GM12873 (cell line): ENCODE data around the gene ZNF516.

Source experiments
- CTCF ChIP-seq: IDR thresholded peaks from 2 replicates; pipeline ENCODE4 v1.5.1; 2012; ENCODE audit warnings: low read depth, mild to moderate bottlenecking, moderate library complexity, low read length, control low read depth; ENCODE audit not compliant: insufficient read depth; ENCODE audit errors: missing control alignments

ZNF516 gene

GRCh38 chr18:76398896-76399612 lies 96.0 kb downstream of the ZNF516 start:
- peak; percentile 99 for TF ChIP-seq CTCF

DNA sequence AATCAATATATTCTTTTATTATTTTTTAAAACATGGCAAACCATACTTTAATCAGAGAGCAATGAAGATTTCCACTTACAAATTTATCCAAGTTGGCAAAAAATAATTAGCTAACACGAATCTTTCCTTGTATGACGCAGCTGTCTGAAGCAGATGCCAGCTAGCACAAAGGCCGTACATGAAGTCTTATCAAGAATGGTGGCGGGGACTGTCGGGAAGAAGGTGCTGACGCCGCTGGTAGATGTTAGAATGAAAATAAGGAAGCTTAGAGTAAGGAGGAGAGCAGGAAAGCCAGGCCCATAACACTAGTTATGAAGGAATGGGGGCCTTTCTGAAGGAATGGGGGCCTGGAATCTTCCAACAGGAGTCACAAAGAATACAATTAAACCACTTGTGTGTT lies 96.7 kb downstream of the ZNF516 start:
- TF ChIP-seq CTCF: no peak

GRCh38 chr18:76397631-76398030 lies 97.4 kb downstream of the ZNF516 start:
- no peak for TF ChIP-seq CTCF

DNA sequence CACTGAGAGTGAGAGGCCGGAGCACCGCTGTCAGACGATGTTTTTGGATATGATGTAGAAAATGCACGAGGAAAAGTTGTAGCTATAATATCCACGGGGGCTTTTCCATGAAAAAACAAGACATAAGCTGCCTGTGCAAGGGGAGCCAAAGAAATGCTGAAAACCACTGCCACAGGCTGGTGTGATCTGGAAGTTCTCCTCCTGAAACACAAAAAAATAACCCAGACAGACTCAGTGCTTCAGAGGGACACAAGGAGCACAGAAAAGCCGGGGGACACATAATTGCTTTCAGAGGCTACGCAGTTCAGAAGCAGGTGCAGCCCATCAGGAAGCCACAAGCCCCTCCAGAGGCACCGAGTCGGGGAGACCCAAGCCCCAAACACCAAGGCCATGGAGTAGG lies 98.2 kb downstream of the ZNF516 start:
- no peak for TF ChIP-seq CTCF

DNA sequence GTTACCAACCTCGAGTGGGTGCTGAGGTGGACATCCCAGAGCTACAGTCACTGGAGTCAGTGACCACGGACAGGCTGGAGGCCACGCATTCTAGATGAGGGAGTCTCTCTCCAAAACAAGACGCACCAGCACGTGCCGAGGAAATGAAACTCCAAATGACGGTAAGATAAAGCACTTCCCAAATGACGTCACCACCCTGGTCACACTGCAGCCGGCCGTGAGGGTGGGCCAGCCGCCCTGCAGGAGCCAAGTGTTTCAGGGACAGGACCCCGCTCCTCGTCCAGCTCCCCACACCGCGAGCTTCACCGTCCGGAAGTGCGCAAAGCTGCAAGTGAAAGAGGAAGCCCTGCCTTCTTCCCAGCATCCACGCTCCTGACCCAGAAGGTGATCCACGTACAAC lies 99.4 kb downstream of the ZNF516 start:
- no peak for TF ChIP-seq CTCF

DNA sequence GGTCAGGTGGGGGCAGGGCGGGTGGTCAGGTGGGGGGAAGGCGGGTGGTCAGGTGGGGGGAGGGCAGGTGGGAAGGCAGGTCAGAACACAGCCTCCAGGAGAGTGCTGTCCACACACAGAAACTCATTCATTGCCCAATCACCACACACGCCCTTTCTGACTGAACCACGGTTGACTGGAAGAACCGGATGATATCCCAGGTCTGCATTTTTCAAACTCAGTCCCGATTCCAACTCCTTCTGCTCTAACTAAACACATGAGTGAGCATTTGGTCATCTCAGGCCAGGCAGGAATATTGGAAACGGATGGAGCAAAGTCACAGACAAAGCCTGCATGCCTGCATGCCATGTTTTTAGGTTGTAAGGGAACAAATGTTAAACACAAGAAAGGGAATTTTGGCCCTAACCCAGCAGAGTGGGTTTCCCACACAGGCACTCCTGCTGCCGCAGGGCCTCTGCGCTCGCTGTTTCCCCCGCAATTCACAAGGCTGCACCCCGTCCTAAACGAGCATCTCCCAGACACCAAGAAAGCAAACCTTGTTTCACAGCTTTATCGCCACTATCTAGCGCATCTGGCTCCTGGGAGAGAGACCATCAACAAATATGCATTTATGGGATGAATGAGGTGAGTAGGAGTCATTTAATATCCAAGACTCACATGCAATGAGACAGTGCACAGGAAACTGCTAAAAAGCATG lies 100.1 kb downstream of the ZNF516 start:
- TF ChIP-seq CTCF: no peak

DNA sequence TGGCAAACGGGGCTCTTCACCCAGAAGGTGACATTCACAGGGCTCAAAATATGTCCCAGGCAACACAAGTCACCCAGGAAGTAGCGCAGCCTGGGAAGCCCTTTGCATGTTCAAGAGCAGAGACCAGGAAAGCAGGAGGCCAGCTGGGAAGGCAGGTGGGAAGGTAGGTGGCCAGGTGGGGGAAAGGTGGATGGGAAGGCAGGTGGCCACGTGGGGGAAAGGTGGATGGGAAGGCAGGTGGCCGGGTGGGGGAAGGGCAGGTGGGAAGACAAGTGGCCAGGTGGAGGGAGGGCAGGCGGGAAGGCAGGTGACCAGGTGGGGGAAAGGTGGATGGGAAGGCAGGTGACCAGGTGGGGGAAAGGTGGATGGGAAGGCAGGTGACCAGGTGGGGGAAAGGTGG lies 102.7 kb downstream of the ZNF516 start:
- TF ChIP-seq CTCF: no peak
